ENCODE measurements around the gene RXFP2.

Gene RXFP2

DNA sequence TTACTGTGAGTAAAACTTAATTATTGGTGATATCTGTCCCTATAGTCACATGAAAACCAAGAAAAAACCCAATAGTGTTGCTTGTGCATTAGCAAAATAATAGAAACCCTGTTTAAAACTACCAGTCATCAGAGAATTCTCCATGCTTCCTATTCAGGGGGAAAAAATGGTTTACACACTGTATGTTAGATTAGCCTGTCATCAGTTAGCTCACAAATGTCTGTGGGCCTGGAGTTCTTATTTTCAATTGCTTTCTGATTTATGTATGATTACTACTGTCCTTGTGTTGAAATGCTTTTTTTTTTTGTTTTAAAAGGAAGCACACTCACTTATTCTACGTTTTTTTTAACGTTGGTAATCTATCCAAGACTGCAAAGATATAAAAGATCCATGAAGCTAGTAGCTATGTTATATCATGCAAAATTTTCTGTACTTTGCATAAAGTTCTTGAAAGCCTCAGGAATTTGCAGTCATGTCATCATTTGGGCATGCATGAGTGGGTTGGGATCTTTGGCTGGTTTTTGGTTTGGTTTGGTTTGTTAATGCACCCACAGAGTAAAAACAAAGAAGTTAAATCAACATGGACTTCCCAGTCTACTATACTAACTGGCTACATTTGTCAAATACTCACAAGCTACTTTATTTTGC lies 25.9 kb downstream of the RXFP2 start:
- H3K4me3 ChIP-seq (ENCODE audit: low read depth, low read length): no peak overlapping the region

- H3K4me3 ChIP-seq (ENCODE audit: low read depth, low read length): no peak overlapping the region
These were observed 28.0 kb downstream of the RXFP2 start for GRCh38 chr13:31767175-31767900.

- H3K4me3 ChIP-seq (ENCODE audit: low read depth, low read length): no peak overlapping the region
These were observed 29.0 kb downstream of the RXFP2 start for GRCh38 chr13:31768351-31768750.

- H3K4me3 ChIP-seq (ENCODE audit: low read depth, low read length): no peak overlapping the region
These were observed 30.2 kb downstream of the RXFP2 start for GRCh38 chr13:31769575-31769974.

- no peak overlapping the region for H3K4me3 ChIP-seq (ENCODE audit: low read depth, low read length)
These were observed 32.9 kb downstream of the RXFP2 start for GRCh38 chr13:31772231-31772630.

GRCh38 chr13:31773538-31773937 lies 34.2 kb downstream of the RXFP2 start:
- no peak overlapping the region for H3K4me3 ChIP-seq (ENCODE audit: low read depth, low read length)

DNA sequence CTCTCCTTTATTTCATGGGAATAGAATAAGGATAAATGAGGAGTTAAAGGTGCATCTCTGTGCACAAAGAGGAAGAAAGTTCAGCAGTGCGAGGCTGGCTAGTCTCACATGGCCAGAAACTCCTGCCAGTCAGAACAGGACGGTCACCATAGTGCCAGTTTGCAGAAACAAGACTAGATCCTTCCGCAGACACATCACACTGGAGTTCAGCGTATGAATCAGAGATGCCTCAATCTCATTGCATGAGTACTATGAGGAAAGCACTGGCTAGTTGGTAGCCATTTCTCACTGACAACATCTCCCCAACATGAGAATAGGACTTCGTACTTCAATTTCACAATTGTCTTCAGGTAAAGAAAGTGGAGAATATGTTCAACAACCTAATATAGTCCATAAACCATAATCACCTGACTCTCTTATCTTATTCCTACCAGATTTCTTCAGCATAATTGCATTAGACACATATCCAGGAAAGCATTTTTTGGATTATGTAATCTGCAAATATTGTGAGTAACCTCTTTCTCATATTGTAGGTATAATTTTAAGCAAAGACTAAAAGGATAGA lies 34.9 kb downstream of the RXFP2 start:
- no peak overlapping the region for H3K4me3 ChIP-seq (ENCODE audit: low read depth, low read length)

DNA sequence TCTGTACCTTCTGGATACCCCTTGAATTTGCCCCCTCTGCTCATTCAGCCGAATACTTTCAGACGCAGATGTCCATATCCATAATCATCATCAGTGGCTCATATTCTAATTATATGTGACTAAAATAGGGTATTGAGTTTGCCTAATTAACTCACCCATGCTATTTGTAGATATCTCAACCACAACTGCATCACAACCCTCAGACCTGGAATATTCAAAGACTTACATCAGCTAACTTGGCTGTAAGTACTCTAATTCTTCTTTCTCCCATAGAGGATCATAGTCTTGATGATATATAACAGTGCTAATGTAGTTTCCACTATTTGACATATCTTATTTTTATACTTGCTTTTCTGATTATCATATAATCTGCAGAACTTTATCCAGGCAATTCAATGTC lies 35.8 kb downstream of the RXFP2 start:
- no peak overlapping the region for H3K4me3 ChIP-seq (ENCODE audit: low read depth, low read length)

DNA sequence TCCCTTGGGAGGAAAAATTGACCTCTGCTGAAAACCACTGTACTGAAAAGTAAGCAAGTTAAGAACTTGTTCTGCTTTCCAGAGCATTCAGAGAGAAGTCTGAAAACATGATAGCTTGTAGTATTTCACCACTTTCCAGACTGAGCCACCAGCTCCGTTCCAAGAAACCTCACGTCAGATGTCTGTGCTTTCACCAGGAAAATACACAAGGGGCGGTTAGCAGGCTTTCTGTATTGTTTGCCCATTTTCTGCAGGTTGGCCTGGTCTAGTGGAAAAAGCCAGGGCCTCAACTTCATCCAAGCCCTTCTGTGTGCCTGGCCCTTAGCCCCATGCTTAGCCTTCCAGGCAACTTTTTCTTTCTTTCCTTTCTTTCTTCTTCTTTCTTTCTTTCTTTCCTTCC lies 36.4 kb downstream of the RXFP2 start:
- no peak overlapping the region for H3K4me3 ChIP-seq (ENCODE audit: low read depth, low read length)

- no peak overlapping the region for H3K4me3 ChIP-seq (ENCODE audit: low read depth, low read length)
These were observed 41.7 kb downstream of the RXFP2 start for GRCh38 chr13:31781064-31781463.

GRCh38 chr13:31786011-31786410 lies 46.7 kb downstream of the RXFP2 start:
- no peak overlapping the region for H3K4me3 ChIP-seq (ENCODE audit: low read depth, low read length)

DNA sequence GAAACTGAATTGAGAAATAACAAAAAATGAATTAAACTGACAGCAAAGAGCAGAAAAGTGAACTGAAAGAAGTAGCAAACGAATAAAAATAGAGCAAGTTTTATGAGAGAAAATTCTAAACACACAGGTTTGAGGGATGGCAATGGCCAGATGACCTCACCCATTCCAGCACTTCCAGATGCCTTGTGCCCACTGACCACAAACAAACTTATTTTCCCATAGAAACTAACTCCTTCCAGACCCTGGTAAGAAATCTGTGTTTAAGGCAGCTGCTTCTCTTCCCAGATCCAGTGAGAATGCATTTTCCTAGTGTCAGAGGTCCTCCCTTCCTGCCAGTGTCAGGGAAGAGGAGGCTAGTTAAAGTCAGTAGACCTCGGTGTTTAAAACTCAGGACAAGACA lies 51.7 kb downstream of the RXFP2 start:
- H3K4me3 ChIP-seq (ENCODE audit: low read depth, low read length): no peak overlapping the region

DNA sequence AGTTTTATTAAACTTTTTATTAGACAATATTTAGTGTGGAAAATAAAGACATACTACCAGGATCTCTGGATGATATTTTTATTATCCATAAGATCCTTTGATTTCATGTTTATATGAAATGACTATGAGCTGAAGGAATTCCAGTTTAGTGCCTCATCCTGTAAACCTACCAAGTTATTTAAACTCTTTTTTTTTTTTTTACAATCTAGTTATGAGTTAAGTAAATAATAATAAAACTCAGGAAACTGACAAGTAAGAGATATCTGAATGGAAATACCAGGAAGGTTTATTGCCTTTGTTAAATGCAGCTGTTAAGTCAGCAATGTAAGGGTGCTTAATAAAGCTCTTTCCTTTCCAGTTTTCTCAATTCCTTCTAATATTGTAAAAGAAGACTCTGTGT lies 53.9 kb downstream of the RXFP2 start:
- no peak overlapping the region for H3K4me3 ChIP-seq (ENCODE audit: low read depth, low read length)

DNA sequence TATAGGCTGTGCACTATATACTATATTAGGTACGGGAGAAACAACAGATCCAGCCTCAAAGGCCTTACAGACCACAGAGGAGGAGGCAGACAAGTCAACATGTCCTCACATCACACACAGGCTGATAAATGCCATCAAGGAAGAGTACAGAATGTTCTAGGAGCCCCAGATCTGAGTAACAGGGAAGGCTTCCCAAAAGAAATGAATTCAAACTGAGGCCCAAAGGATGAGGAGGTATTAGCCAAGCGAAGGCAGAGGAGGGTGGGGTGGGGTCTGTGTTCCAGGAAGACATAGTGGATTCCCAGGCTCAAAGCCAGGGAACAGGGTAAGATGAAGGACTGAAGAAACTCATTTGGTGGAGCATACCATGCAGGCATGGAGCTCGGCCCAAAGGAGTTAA lies 55.1 kb downstream of the RXFP2 start:
- H3K4me3 ChIP-seq (ENCODE audit: low read depth, low read length): no peak overlapping the region

- H3K4me3 ChIP-seq (ENCODE audit: low read depth, low read length): no peak overlapping the region
These were observed 57.9 kb downstream of the RXFP2 start for GRCh38 chr13:31797154-31797775.

DNA sequence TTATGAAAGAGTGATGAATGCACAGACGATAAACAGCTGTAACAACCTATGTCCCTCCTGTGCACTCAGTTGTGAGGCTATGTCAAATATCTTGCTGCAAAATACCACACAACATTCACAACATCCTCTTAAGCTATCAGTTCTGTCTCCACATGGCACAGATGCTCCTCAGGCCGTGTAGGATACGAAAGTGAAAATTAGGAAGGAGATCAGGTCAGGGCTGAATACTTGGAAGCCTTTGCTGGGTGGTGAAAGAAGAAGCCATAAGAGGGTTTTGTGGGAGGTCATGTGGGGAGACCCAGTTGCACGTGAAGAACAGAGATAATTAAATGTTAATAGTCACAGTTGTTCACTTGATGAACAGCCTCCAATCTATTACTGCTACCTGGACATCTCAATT lies 58.9 kb downstream of the RXFP2 start:
- no peak overlapping the region for H3K4me3 ChIP-seq (ENCODE audit: low read depth, low read length)

GRCh38 chr13:31801088-31801487 lies 61.8 kb downstream of the RXFP2 start:
- H3K4me3 ChIP-seq (ENCODE audit: low read depth, low read length): no peak overlapping the region

- no peak overlapping the region for H3K4me3 ChIP-seq (ENCODE audit: low read depth, low read length)
These were observed 64.0 kb downstream of the RXFP2 start for GRCh38 chr13:31803311-31803710.

DNA sequence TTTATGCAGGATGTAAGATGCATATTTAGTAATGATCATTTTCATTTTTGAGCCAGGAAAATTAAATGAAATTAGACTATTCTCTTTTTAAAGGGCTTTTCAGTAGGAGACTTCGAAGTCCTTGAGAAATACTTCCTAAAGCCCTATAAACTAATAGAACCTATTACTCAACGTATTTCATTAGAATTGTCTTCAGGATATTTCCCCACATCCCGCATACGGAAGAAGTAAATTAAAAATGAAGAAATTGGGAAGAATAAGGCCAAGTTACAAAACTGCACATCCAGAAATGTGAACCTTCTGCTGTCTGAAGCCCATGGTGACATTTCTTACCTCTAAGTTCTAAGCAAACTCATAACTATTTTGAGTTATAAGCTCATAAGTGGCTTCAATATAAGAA lies 66.5 kb downstream of the RXFP2 start:
- no peak overlapping the region for H3K4me3 ChIP-seq (ENCODE audit: low read depth, low read length)

DNA sequence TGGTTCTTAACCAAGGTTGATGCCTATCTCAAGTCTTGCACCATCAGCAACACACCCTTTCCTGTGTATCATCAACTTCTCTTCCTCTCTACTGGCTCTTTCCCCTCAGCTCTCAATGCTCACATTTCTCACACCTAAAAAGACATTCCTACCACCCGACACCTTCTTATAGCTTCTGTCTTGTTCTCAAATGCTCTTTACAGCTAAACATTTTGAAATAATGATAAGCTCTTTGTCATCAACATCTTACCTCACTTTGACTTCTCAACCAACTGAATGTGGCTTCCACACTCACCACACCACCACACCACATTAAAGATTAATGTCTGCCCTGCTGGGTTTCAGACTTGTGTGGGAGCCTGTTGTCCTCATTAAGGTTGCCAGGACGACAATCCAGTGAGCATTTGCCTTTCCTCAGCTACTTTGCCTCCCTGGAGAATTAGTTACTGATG lies 67.8 kb downstream of the RXFP2 start:
- H3K4me3 ChIP-seq (ENCODE audit: low read depth, low read length): no peak overlapping the region

DNA sequence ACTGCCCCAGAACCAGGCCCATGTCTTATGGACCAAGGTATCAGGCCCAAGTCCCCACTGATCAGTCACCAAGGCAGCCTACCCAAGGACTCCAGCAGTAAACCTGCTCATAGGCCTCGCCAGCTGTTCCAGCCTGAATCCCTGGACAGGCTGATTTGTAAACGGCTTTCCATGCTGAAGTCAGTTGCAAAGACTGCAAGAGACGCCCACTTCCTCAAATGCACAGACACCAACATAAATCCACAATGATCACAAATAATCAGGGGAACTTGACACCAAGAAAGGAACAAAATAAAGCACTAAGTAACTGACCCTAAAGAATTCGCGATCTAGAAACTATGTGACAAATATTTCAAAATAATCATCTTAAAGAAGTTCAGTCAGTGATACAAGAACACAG lies 75.2 kb downstream of the RXFP2 start:
- H3K4me3 ChIP-seq (ENCODE audit: low read depth, low read length): no peak overlapping the region
